Panc1 (cell line): ENCODE measurements around the gene HNRNPK. TPM values are rescaled to one million over a fixed set of nuclear protein-coding genes. Genes with fewer than 3 reads are reported as not detected.

Experiments
- ATAC-seq: fragments of 200-7000 bp; cut with Tn5 transposase; 2 replicates; pipeline ENCODE4 v1.9.1; 2020; ENCODE audit warnings: mild to moderate bottlenecking, moderate library complexity
- BruUV-seq: library from RNA; stranded (reverse); fragments of 400-500 nt; replicated peaks from 2 replicates; lab custom pipeline; 2021; lab: Mats Ljungman, UMichigan
- CTCF ChIA-PET: fragments of 300-600 bp; sonication (Branson Sonifier 250); formaldehyde crosslinking; loops from one replicate; lab custom pipeline; 2022; ENCODE audit warnings: antibody characterized with exemption; lab: Charles Lee
- POLR2A ChIA-PET: fragments of 300-600 bp; sonication (Branson Sonifier 250); formaldehyde crosslinking; loops from one replicate; lab custom pipeline; 2022; ENCODE audit warnings: antibody characterized with exemption; lab: Charles Lee
- DNase-seq: peaks from one replicate; pipeline ENCODE4 v3.0.0-alpha.2; 2010; ENCODE audit warnings: low read depth, low spot score
- H3K27ac ChIP-seq: 2 replicates; pipeline ENCODE4 v1.5.1; 2011; ENCODE audit warnings: mild to moderate bottlenecking, low read length, inconsistent platforms
- H3K27me3 ChIP-seq: fragments of 200-500 bp; sonication (Bioruptor generic); 2 replicates; pipeline ENCODE4 v1.6.0; 2014; ENCODE audit warnings: low read length, inconsistent platforms; ENCODE audit not compliant: control insufficient read depth, insufficient read depth
- H3K36me3 ChIP-seq: fragments of 200-500 bp; sonication (Bioruptor generic); 2 replicates; pipeline ENCODE4 v1.5.1; 2014; ENCODE audit warnings: inconsistent platforms, mild to moderate bottlenecking, low read length, moderate library complexity; ENCODE audit not compliant: control insufficient read depth, insufficient read depth
- H3K4me1 ChIP-seq: 2 replicates; pipeline ENCODE4 v1.5.1; 2011; ENCODE audit warnings: inconsistent platforms, mild to moderate bottlenecking, low read length, moderate library complexity; ENCODE audit not compliant: control insufficient read depth, insufficient read depth
- H3K4me3 ChIP-seq, 2 experiments: 2 replicates each; pipeline ENCODE4 v1.5.1; 2011 to 2012; ENCODE audit warnings: low read depth in 2 of 2, low read length in 2 of 2, mild to moderate bottlenecking in 2 of 2, inconsistent platforms in 1 of 2, moderate library complexity in 1 of 2
- H3K9me3 ChIP-seq: fragments of 200-500 bp; sonication (Bioruptor generic); 2 replicates; pipeline ENCODE4 v1.5.1; 2014; ENCODE audit warnings: low read depth, mild to moderate bottlenecking, inconsistent platforms, low read length, moderate library complexity; ENCODE audit not compliant: control insufficient read depth, insufficient read depth
- CTCF ChIP-seq: fragments of 450-650 bp; IDR thresholded peaks from 2 replicates; pipeline ENCODE4 v1.5.1; 2017; ENCODE audit warnings: mild to moderate bottlenecking
- POLR2AphosphoS5 ChIP-seq: IDR thresholded peaks from 2 replicates; pipeline ENCODE4 v1.6.1; 2012; ENCODE audit warnings: mild to moderate bottlenecking, low read depth, low read length, moderate library complexity
- REST ChIP-seq, 2 experiments: IDR thresholded peaks; 2 replicates each; pipeline ENCODE4 v1.6.1; 2011 to 2012; ENCODE audit warnings: low read depth in 2 of 2, control low read depth in 1 of 2, low read length in 1 of 2, mild to moderate bottlenecking in 1 of 2, moderate library complexity in 1 of 2; ENCODE audit not compliant: insufficient read depth in 1 of 2
- SIN3A ChIP-seq: IDR thresholded peaks from 2 replicates; pipeline ENCODE4 v1.6.1; 2012; ENCODE audit warnings: low read depth, mild to moderate bottlenecking, low read length, moderate library complexity, borderline replicate concordance; ENCODE audit not compliant: insufficient read depth
- TCF7L2 ChIP-seq: IDR thresholded peaks from 2 replicates; pipeline ENCODE4 v1.6.1; 2011; ENCODE audit warnings: mild to moderate bottlenecking, low read depth, low read length, inconsistent platforms
- in situ Hi-C: cut with HindIII; loops from 2 replicates; pipeline ENCODE4 v1.10.0; 2016; ENCODE audit warnings: low sequenced_read_pairs, low pct_unique_long_range_greater_than_20kb
- intact Hi-C: fragments of 100-400 bp; cut with micrococcal nuclease; formaldehyde crosslinking; loops from one replicate; pipeline ENCODE4 v1.10.0; 2022; ENCODE audit not compliant: unreplicated experiment
- total RNA-seq: library from RNA; stranded (reverse); gene quantifications from one replicate; pipeline ENCODE4 v1.2.1, GENCODE V29; 2021; ENCODE audit not compliant: unreplicated experiment

The HNRNPK gene
- total RNA-seq, 1 experiment from 2014 or later, result 495 TPM

DNA sequence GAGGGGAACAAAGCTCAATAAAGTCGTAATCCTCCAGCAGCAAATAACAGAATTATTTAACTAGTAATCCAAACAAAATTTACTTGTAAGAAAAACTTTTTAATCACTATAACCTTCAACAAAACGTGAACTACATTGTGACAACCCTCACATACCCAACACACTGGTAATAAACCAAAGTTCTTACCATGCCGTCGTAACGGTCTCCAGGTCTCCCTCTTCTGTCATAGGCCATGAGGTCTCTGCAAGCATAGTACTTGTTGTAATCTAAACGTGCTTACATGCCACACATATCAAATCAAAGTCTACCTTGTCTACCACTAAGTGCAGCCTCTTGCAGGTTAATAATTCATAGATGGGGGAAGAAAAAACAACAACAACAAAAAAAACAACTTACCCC is 8.5 kb downstream of the HNRNPK start:
- peaks cover 67% of the 10 kb centered on the region for H3K36me3 ChIP-seq
- H3K4me1 ChIP-seq, result peaks cover 5% of the 10 kb centered on the region; the same call in 1 of the 2 replicates
- BruUV-seq, result no TSS peak
- intact Hi-C loops (no loop called here), in situ Hi-C loops (no loop called here)
- no peak overlapping the region for H3K27ac ChIP-seq
- no peak for TF ChIP-seq TCF7L2
- no peak for TF ChIP-seq SIN3A
- TF ChIP-seq REST (IDR thresholded peaks at IDR 0.05; ENCODE audit: insufficient read depth in 1 of 2, low read depth in 2 of 2, low read length in 1 of 2), result no peak
- no peak for TF ChIP-seq POLR2AphosphoS5
- TF ChIP-seq CTCF, result no peak
- H3K9me3 ChIP-seq, result no peaks in the 10 kb centered on the region
- ATAC-seq (no peak), DNase-seq (no peak)
- ChIA-PET CTCF (no interaction called here), POLR2A (no interaction called here)
- H3K27me3 ChIP-seq, result no peaks in the 10 kb centered on the region
- H3K4me3 ChIP-seq, result no peak overlapping the region

DNA sequence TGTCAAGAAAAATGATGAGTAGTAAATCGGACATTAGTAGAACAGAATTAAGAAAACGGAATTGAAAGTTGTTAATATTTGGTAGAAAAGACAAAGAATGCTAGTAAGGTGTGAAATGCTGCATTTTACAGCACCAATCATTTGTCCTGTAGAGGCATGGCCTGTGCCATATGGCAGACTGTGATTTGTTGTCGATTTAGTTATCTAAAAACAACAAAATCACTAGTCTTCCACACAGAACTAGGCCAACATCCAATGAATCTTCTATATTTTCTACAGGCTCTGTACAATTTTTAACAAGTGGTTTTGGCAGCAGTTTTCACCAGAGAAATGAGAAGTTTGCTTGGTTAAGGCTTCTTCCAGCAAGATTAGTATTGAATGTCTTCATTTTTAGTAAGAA is 10.4 kb downstream of the HNRNPK start:
- DNase-seq, result no peak
- no TSS peak for BruUV-seq
- intact Hi-C loops (no loop called here), in situ Hi-C loops (no loop called here)
- no peak for ATAC-seq
- Histone ChIP-seq H3K27me3 (no peaks in the 10 kb centered on the region), H3K27ac (no peak overlapping the region), H3K9me3 (no peaks in the 10 kb centered on the region), H3K4me3 (no peak overlapping the region), H3K4me1 (peaks cover 3% of the 10 kb centered on the region; the same call in 1 of the 2 replicates), H3K36me3 (peaks cover 49% of the 10 kb centered on the region)
- POLR2A ChIA-PET, result no interaction called here
- TF ChIP-seq POLR2AphosphoS5 (0 out of 2 replicates have a peak, but pooled peaks have one; percentile 33), SIN3A (no peak)
- CTCF ChIA-PET, result no interaction called here

DNA sequence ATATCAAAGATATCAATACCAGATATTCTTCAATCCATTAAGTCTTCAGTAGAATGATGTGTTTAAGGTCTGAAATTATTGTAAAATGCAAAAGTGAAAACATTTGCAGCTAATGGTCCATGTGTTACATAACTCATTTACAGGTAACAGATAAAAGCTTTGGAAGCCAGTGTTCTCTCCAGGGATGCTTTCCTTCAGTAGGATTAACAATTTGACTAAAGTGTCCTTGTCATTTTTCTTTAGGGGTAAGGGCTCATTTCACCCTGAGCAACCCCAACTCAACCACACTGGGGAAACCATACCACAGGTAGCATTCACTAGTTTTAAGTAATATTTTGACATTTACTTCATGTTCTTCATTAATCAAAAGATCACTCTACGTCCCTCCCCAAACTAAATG is 12.9 kb downstream of the HNRNPK start:
- in situ Hi-C loops (no loop called here), intact Hi-C loops (no loop called here)
- DNase-seq (no peak), ATAC-seq (no peak)
- Histone ChIP-seq H3K9me3 (no peaks in the 10 kb centered on the region), H3K4me3 (no peak overlapping the region), H3K27ac (no peak overlapping the region), H3K4me1 (no peaks in the 10 kb centered on the region), H3K36me3 (peaks cover 25% of the 10 kb centered on the region), H3K27me3 (no peaks in the 10 kb centered on the region)
- TF ChIP-seq CTCF (no peak), SIN3A (no peak), REST (IDR thresholded peaks at IDR 0.05; ENCODE audit: insufficient read depth in 1 of 2, low read depth in 2 of 2, low read length in 1 of 2) (no peak), TCF7L2 (no peak), POLR2AphosphoS5 (no peak; the same call in 1 of the 2 replicates)
- POLR2A ChIA-PET, result no interaction called here
- BruUV-seq, result no TSS peak
- CTCF ChIA-PET, result no interaction called here
